GM13976 (cell line): Measurements from ENCODE around the gene KLRG1.
A peak's percentile ranks its signal among the peaks of the same experiment; 100 is the strongest.

ENCODE experiments used
- DNase-seq: peaks from one replicate; pipeline ENCODE4 v3.0.0; 2012; ENCODE audit warnings: low spot score
- in situ Hi-C: fragments of 300-500 bp; cut with MboI; formaldehyde crosslinking; loops from one replicate; pipeline ENCODE4 v1.12.0; 2022; ENCODE audit warnings: low sequenced_read_pairs, mixed read lengths, inconsistent platforms; ENCODE audit not compliant: unreplicated experiment
- TF ChIP-seq, protein P1 (sequence below): IDR thresholded peaks from 2 replicates; pipeline ENCODE4 v1.5.1; 2012; ENCODE audit warnings: borderline replicate concordance, mild to moderate bottlenecking; ENCODE audit not compliant: insufficient read depth; ENCODE audit errors: extremely low read depth, missing control alignments, control extremely low read depth

The KLRG1 gene

DNA sequence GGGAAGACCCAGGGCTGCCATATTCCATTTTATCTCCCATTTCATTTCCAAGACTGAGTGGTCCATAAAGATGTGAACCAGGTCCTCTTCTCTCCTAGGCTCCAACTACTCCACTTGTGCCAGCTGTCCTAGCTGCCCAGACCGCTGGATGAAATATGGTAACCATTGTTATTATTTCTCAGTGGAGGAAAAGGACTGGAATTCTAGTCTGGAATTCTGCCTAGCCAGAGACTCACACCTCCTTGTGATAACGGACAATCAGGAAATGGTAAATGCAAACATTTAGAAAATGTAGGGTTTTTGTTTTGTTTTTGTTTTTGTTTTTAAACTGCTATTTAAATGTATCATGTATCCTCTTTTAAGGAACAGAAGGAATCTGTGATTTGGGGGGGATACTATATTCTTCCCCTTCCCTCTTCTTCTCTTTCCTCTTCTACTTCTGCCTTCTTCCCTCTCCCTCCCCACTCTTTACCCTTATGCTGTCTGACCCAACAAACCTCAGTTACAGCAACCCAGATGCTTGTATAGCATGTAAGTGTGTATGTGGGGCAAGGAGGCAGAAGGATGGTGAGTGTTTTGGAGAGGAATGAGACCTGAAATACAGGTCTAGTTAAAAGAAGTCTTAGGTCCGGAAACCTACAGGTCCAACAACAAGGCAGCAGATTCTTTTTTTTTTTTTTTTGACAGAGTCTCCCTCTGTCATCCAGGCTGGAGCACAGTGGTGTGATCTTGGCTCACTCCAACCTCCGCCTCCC, 5.9 kb downstream of the KLRG1 start:
- TF ChIP-seq, protein P1, sequence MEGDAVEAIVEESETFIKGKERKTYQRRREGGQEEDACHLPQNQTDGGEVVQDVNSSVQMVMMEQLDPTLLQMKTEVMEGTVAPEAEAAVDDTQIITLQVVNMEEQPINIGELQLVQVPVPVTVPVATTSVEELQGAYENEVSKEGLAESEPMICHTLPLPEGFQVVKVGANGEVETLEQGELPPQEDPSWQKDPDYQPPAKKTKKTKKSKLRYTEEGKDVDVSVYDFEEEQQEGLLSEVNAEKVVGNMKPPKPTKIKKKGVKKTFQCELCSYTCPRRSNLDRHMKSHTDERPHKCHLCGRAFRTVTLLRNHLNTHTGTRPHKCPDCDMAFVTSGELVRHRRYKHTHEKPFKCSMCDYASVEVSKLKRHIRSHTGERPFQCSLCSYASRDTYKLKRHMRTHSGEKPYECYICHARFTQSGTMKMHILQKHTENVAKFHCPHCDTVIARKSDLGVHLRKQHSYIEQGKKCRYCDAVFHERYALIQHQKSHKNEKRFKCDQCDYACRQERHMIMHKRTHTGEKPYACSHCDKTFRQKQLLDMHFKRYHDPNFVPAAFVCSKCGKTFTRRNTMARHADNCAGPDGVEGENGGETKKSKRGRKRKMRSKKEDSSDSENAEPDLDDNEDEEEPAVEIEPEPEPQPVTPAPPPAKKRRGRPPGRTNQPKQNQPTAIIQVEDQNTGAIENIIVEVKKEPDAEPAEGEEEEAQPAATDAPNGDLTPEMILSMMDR, result no peak
- in situ Hi-C loops, result no loop called here
- no peak for DNase-seq

DNA sequence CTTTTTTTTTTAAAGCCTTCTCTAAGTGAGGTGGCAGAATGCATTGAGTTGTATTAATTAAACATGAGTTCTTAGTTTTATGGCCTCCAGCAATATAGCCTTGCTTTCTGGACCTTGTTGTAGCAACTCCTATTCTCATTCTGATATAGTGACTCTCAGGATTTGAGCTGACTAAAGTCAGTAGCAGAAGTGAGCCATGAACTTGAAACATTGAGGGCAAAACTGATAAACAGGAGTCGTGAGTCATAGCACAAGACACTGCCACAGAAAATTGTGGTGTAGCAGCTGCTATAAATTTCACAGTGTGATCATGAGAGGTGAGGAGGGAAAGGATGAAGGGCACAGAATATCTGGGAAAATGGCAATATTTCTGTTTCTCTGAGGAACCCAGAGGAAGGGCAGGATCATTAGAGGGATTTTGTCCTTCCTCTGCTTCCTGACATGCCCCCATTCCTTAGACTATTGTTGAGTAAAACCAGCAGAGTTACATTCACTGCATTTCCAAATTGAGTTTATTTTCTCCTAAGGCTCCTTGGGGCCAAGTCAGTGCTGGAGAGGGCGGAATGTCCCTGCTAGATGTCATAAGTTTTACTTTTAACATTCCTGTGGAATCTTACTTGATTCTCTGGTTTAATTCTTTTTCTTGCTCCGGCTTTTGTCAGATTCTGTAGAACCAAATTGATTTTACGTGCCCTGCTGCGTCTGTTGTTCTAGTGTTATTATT, 7.5 kb downstream of the KLRG1 start:
- peak; percentile 64 for DNase-seq
- TF ChIP-seq, protein P1, result no peak
- in situ Hi-C loops, result no loop called here

DNA sequence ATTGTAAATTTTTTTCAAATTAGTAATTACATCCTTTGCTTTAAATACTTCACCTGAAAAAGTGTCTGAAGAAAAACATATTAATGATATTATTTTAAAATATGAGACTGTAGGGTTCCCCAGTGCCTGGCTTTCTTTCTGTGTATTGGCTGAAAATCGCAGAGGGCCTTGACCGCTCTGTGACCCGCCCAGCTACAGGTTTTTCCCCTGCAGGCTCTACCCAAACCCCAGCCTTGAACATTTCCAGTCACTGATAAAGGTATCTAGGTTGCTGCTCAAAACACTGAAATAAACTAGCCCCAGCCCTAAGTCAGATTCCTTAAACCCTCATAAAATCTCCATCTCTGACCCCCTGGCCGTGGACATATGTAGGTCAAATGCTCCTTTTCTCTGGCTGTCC, 11.9 kb downstream of the KLRG1 start:
- TF ChIP-seq, protein P1, result no peak
- in situ Hi-C loops, result no loop called here
- DNase-seq, result no peak

DNA sequence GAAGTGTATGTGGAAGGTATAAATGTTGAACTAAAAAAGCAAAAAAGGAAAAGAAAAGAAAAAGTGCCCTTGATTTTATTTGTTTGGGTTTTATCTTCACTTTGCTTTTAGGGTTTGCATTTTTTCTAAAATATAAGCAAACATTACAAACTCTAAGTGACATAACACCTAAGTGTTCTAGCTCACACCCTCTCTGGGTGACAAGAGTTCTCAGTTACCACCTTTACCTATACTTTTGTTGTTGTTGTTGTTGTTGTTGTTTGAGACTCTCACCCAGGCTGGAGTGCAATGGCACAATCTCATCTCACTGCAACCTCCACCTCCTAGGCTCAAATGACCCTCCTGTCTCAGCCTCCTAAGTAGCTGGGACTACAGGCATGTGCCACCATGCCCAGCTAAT, 13.0 kb downstream of the KLRG1 start:
- no peak for DNase-seq
- TF ChIP-seq, protein P1, result no peak
- in situ Hi-C loops, result no loop called here

DNA sequence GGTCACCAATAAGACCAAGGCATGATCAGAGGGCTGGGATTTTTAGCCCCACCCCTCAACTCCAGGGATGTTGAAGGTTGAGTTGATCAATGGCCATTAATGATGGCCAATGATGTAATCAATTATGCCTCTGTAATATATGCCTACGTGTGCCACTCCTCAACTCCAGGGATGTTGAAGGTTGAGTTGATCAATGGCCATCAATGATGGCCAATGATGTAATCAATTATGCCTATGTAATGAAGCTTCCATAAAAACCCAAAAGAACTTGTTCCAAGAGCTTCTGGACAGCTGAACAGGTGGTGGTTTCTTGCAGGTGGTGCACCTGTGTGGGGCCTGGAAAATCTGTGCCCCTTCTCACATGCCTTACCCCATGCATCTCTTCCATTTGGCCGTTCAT, 33.2 kb downstream of the KLRG1 start:
- no peak for DNase-seq
- TF ChIP-seq, protein P1, result no peak
- in situ Hi-C loops, result no loop called here

DNA sequence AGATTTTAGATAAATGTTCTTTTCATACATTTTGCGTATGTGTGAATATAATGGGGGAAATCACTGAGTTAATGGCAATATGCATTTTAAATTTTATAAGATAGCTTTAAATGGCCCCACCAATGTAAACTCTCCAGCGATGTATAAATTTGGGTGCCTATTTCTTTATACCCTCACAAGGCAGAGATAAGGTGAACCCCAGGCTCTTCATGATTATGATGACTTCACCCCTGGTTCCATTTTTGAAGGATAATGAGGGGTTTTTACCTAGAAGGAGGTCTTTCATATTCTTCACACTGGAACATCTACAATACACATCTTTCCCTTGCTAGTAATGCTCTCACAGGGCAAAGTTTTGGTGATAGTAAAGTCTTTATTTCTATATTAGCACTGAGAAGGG, 35.2 kb downstream of the KLRG1 start:
- DNase-seq, result no peak
- TF ChIP-seq, protein P1, result no peak
- in situ Hi-C loops, result no loop called here
